ENCODE data around the gene ZNF716.

The ZNF716 gene

GRCh38 chr7:57415326-57415725 is 34.7 kb upstream of the ZNF716 start:
- Mint-ChIP-seq H3K27ac (no peak overlapping the region), H3K36me3 (ENCODE audit: low read depth) (no peaks in the 10 kb centered on the region)
- no peak for TF ChIP-seq CTCF (IDR thresholded peaks at IDR 0.05)

DNA sequence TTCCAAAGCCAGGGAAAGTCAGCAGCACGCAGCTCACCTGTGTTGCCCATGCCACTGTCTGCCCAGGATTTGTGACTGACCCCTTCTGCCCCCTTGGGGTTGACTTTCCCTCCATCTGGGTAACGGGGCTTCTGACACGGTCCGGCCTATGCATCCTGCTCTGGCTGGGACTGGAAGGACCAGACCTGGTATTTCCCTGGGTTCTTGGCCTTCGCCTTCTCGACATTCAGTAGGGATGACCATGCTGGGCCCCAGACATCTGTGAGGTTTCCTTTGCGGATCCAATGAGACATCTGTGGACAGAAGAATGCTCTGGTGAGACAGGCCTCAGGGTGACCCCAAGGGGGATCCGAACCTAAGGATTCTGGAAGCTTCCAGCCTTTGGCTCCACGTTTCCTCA is 34.2 kb upstream of the ZNF716 start:
- DNase-seq = no peak
- Mint-ChIP-seq H3K4me3 (no peak overlapping the region), H3K4me1 (no peaks in the 10 kb centered on the region), H3K9me3 (peaks cover 86% of the 10 kb centered on the region), H3K36me3 (ENCODE audit: low read depth) (no peaks in the 10 kb centered on the region), H3K27me3 (ENCODE audit: low read depth, poor library complexity) (no peaks in the 10 kb centered on the region), H3K27ac (no peak overlapping the region)
- no peak for TF ChIP-seq CTCF (IDR thresholded peaks at IDR 0.05)

More at GRCh38 chr7:57415326-57415725, 34.7 kb upstream of the ZNF716 start:
- no peak overlapping the region for H3K4me3 Mint-ChIP-seq
- H3K27me3 Mint-ChIP-seq (ENCODE audit: low read depth, poor library complexity) = no peaks in the 10 kb centered on the region
- no peaks in the 10 kb centered on the region for H3K4me1 Mint-ChIP-seq
- DNase-seq = no peak
- peaks cover 87% of the 10 kb centered on the region for H3K9me3 Mint-ChIP-seq

GRCh38 chr7:57416601-57417358 is 33.2 kb upstream of the ZNF716 start:
- peaks cover 83% of the 10 kb centered on the region for H3K9me3 Mint-ChIP-seq
- no peak for DNase-seq
- no peak for TF ChIP-seq CTCF (IDR thresholded peaks at IDR 0.05)
- H3K27ac Mint-ChIP-seq = no peak overlapping the region
- no peaks in the 10 kb centered on the region for H3K27me3 Mint-ChIP-seq (ENCODE audit: low read depth, poor library complexity)
- no peaks in the 10 kb centered on the region for H3K36me3 Mint-ChIP-seq (ENCODE audit: low read depth)
- H3K4me1 Mint-ChIP-seq = no peaks in the 10 kb centered on the region
- H3K4me3 Mint-ChIP-seq = no peak overlapping the region

DNA sequence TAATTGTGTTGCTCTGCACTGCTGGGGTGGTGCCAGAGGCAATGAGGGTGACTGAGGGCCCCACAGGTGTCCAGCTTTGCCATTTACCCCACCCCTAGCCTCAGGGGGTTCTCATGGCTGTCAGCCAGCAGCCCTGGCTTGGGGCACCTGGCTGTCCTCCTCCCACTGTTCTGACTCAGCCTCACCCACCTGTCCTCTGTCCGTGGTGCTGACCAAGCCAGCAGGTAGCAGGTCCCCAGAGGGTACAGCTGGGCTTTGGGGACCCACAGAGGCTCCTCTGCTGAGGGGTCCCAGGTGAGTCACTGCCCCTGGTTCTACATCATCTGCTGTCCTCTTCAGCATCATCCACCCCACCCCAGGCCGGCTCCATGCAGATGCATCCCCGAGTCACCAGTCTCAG is 32.2 kb upstream of the ZNF716 start:
- no peak for TF ChIP-seq CTCF (IDR thresholded peaks at IDR 0.05)
- Mint-ChIP-seq H3K36me3 (ENCODE audit: low read depth) (no peaks in the 10 kb centered on the region), H3K4me3 (no peak overlapping the region), H3K4me1 (no peaks in the 10 kb centered on the region), H3K27me3 (ENCODE audit: low read depth, poor library complexity) (no peaks in the 10 kb centered on the region), H3K9me3 (peaks cover 82% of the 10 kb centered on the region), H3K27ac (no peak overlapping the region)
- no peak for DNase-seq

DNA sequence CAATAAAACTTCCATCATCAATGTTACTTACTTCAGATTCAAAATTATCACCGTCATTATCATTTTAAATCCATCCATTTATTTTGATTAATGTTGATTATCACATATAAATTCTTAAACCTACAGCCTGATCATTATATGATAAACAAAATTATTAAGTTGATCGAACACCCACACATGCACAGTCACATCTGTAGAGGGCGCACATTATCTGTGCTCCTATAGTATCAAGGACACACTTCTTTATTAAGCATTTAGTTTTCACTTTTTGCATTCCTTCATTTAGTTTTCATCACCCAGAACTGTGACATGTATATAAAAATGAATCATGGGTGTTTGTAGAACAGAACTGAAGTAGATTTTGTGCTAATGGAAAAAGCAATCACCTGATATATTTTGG is 26.2 kb upstream of the ZNF716 start:
- no peak for DNase-seq
- Mint-ChIP-seq H3K36me3 (ENCODE audit: low read depth) (no peaks in the 10 kb centered on the region), H3K27ac (no peak overlapping the region), H3K4me3 (no peak overlapping the region), H3K27me3 (ENCODE audit: low read depth, poor library complexity) (no peaks in the 10 kb centered on the region), H3K4me1 (no peaks in the 10 kb centered on the region), H3K9me3 (peaks cover 63% of the 10 kb centered on the region)
- no peak for TF ChIP-seq CTCF (IDR thresholded peaks at IDR 0.05)

All from nephron progenitor cell (in vitro differentiated cells).